NCI-H510A treated with DMSO at 0.1 percent for 48 hours (cell line): ENCODE measurements around the gene RBM27.
"Not testable (repeated sequence)": the region's sequence is repeated elsewhere in the genome, so short reads cannot be mapped to it uniquely, and the experiment has no call there.

Source experiments
- DNase-seq: peaks from one replicate; lab custom pipeline; 2025; lab: John Stamatoyannopoulos, UW

Gene RBM27

DNA sequence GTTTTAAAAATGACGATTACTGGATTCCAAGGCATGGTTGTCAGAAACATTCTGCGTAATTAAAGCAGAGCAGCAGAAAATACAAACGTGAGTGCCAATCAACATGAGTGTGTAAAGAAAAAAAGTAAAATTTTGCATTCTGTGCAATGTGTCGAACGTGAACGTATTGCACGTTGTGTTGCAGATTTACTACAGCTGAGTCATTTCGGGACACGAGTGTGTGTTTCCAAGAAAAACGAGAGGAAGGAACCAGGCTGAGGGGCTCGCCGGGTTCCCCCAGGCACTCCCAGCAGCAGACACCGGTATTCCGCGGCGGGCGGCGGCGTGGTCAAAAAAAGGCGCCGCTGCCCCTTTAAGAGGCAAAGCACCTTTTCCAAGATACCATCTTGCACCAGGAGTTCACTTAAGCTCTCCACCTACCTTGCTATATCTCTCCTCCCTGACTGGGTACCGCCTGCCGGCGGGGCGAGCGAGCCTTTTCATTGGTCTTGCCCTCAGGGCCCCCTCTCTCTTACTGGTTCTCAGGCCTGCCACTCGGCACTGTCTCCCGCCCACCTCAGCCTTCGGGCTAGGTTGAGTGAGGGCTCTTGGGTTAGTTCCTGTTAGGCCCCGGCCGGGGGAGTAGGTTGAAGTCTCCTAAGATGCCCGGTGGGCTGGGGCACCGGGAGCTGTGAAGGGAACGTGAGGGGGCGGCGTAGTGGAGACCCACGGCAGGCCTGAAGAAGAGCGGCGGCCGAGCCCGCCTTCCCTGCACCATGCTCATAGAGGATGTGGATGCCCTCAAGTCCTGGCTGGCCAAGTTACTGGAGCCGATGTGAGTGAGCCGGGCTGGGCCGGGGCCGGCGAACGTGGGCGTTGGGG, at the start of gene RBM27:
RBM27 (plus strand) TSS at position 595 of the 861 bp plus-strand sequence; CDS start at position 756, 161 bp downstream.
- DNase-seq: peak; percentile 93

DNA sequence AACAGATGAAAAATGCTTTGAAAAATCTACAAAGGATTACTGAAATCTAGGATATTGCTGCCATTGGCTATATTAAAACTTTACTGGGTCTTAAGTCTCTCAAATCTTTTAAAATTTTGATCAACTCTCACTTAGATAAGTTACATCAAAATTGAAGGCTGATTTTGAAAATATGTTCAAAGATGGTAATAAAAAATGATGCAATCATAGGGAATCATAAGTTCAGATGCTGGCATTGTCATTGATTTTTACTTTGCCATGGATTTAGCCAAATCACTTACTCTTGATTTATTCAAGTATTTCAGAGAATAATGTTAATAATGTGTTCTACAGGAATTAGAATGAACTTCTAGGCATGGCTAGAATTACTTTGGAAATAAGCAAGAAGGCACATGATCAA, 45.1 kb upstream of the RBM27 start:
- no peak for DNase-seq

GRCh38 chr5:146164382-146164781, 39.0 kb upstream of the RBM27 start:
- no peak for DNase-seq

DNA sequence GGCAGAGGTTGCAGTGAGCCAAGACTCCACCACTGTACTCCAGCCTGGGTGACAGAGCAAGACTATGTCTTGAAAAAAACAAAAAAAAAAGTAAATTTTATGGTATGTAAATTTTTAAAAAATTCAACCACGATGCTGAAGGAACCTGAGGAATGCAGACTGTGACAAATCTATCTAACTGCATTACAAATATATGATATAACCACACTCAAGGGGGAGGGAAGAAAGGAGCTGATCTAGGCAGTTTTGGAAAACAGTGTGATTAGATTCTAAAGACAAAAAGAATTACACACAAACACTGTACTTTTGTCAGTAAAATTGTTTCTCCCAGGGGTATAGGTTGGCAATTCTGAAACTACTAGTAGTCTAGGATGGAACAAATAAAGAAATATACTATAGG, 37.9 kb upstream of the RBM27 start:
- no peak for DNase-seq

DNA sequence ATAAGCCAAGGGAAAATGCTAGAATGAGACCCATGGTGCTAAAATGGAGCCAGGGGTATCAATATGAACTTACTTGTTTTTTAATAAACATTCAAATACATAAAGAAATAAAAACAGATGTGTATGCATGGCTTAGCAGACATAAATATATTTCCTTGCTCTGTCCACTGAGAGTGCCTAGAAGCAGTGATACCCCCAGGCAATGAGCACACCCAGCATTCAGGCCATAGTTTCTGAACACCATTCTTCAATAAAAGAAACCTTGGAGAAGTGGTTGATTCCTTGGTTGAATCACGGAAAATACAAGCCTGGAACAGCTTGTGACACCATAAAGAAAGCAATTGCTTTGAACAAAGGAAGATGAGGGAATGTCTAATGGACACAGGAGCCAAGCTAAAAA, 37.5 kb upstream of the RBM27 start:
- DNase-seq: no peak

- DNase-seq: no peak
Observed at GRCh38 chr5:146169076-146169475, 34.3 kb upstream of the RBM27 start.

DNA sequence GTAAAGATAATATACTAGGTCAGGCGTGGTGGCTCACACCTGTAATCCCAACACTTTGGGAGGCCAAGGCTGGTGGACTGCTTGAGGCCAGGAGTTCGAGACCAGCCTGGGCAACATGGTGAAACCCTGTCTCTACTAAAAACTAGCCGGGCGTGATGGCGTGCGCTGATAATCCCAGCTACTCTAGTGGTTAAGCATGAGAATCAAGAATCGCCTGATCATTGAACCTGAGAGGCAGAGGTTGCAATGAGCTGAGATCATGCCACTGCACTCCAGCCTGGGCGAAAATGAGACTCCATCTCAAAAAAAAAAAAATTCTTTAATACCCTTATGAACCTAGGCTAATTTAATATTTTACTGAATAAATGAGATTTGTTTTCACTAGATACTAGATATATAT, 30.4 kb upstream of the RBM27 start:
- DNase-seq: not testable (repeated sequence)

GRCh38 chr5:146173597-146173996, 29.8 kb upstream of the RBM27 start:
- DNase-seq: no peak

DNA sequence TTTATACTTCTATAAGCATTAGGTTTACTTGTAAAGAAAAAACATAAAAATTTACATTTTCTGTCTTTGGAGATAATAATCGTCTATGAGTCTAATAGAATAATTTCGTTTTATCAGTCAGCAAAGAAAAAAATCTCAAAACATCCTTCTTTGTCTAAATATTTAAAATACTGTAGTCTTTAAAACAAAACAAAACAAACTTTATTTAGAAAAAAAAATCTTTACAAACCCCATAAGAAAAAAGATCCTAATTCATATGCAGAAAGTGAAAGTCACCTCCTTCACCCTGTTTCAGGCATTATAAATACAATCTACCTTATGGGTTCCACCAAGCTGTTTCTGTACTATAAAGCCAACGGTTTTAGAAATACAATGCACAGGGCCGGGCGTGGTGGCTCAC, 26.6 kb upstream of the RBM27 start:
- no peak for DNase-seq

DNA sequence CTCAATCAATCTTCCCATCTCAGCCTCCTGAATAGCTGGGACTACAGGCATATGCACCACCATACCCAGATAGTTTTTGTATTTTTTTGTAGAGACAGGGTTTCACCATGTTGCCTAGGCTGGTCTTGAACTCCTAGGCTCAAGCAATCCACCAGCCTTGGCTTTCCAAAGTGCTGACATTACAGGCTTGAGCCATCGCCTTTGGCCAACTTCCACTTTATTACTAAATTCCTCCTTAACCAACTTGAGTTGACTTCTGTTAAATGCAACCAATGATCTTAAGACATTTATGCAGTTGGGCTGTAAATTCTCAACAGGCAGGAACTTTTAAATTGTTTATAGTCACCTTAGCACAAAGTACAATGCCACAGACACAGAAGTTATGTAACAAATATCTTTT, 23.7 kb upstream of the RBM27 start:
- DNase-seq: no peak

DNA sequence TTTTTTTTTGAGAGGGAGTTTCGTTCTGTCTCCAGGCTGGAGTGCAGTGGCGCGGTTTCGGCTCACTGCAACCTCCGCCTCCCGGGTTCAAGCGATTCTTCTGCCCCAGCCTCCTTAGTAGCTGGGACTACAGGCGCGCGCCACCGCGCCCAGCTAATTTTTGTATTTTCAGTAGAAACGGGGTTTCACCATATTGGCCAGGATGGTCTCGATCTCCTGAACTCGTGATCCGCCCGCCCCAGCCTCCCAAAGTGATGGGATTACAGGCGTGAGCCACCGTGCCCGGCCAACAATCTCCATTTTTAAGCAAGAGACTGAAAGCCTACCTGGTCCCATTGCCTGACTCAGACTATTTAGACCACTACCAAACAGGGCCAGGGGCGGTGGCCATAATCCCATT, 20.0 kb upstream of the RBM27 start:
- not testable (repeated sequence) for DNase-seq

GRCh38 chr5:146185161-146185560, 18.2 kb upstream of the RBM27 start:
- DNase-seq: no peak

DNA sequence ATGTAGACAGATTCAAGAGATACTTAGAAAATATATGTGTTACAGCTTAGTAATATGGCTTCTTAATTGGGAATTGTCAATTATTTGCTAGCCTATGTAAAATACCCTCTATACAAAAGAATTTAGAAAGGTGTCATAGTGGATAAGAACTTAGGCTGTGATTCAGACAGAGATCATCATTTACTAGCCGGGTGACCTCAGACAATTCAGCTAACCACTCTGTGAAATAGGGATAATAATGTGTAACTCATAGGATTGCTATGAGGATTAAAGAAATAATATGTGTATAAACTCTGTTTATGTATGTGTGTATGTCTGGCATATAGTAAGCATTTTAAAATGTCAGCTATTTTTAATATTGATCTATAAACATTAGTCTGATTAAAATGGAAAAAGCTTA, 15.0 kb upstream of the RBM27 start:
- no peak for DNase-seq

- no peak for DNase-seq
Observed at GRCh38 chr5:146192571-146193043, 10.8 kb upstream of the RBM27 start.

DNA sequence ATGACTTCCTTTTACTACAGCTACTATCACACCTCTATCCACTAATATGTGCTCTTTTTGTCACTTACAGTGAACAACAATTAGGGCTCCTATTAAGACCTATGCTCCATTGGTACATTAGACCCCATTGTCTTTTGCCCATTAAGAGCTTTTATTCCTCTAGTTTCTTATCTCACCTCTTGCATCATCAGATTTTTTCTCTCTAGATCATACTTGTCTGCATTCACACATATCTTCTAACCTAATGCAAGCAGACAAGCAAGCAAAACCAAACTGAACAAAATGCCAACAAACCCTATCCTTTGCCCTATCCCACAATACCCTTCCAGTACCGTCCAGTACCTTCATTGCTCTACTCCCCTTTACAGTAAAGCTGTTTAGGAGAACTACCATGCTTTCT, 10.1 kb upstream of the RBM27 start:
- no peak for DNase-seq

DNA sequence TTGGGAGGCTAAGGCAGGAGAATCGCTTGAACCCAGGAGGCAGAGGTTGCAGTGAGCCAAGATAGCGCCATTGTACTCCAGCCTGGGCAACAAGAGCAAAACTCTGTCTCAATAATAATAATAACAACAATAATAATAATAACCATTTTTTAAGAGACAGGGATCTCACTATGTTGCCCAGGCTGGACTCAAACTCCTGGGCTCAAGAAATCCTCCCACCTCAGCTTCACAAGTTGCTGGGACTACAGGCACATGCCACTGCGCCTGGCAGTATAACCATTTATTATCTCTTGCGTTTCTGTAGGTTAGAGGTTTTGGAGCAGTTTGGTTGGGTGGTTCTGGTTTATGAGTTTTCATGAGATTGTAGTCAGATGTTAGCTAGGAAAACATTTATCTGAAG, 8.4 kb upstream of the RBM27 start:
- not testable (repeated sequence) for DNase-seq

GRCh38 chr5:146196459-146197048, 6.9 kb upstream of the RBM27 start:
- no peak for DNase-seq

GRCh38 chr5:146199176-146199815, 4.1 kb upstream of the RBM27 start:
- DNase-seq: no peak

DNA sequence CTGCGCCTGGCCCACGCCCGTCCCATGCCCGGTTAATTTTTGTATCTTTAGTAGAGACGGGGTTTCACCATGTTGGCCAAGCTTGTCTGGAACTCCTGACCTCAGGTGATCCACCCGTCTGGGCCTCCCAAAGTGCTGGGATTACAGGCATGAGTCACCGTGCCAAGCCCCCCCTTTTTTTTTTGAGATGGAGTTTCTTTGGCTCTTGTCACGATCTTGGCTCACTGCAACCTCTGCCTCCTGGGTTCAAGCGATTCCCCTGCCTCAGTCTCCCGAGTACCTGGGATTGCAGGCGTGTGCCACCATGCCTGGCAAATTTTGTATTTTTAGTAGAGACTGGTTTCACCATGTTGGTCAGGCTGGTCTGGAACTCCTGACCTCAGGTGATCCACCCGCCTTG, 1.6 kb upstream of the RBM27 start:
- DNase-seq: not testable (repeated sequence)

DNA sequence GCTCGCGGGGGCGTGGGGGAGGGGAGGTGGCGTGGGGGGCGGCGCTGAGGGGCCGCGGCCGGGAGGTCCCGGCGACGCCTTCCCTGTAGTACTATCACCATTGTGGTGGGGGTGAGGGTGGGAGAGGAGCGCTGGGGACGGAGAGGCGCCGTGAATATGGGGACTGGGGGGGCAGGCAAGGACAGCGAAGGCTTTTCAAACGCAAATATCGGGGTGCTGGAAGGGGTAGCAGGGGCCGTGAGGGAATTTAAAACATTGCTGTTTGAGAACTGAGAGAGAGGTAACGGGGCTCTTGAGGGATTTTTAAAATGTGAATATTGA, 427 bp downstream of the RBM27 start:
- DNase-seq: no peak

DNA sequence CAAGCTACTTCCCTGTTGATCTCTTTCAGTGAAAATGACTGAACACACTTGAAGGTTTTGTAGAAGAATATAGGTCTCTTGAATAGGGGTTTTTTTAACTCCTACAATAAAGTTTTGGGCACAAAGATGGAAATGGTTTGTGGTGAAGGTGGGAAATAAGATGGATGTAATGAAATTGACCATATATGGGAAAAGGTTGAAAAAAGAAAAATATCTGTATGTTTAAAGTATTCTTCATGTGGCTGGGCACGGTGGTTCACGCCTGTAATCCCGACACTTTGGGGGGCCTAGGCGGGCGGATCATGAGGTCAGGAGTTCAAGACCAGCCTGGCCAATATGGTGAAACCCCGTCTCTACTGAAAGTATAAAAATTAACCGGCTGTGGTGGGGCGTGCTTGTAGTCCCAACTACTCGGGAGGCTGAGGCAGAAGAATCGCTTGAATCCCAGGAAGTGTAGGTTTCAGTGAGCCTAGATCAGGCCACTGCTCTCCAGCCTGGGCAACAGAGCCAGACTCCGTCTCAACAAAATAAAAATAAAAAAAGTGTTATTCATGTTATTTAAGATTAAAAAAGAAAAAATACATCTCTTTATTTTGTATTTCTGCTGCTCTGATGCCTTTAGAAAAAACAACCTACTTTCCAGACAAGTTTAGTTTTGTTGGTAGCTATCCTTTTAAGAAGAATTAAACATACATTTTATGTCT, 2.2 kb downstream of the RBM27 start:
- DNase-seq: no peak

DNA sequence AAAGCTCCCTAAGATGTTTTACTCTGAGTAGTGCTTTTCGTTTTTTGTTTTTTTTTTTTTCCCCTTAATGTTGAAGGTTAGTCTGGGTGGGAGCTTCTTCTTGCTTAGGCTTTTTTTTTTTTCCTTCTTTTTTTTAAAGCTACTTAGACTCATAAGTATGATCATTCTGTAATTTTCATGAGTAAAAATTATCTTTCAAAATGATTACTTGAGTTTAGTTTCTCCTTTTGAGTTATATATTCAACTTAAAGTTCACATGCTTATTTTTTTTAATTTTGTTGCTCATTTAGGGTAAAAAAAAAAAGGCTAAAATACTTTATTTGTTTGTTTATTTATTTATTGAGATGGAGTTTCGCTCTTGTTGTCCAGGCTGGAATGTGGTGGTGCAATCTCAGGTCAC, 2.9 kb downstream of the RBM27 start:
- DNase-seq: no peak
